Breast epithelium (tissue), 3 donors: ENCODE data around the gene COL4A2.

Source experiments
- POLR2A ChIP-seq: fragments of 450-650 bp; IDR thresholded peaks from one replicate; pipeline ENCODE4 v1.6.1; 2016; ENCODE audit warnings: antibody characterized with exemption, mild to moderate bottlenecking, moderate library complexity
- TF ChIP-seq, protein P1 (sequence below), 3 donors: fragments of 450-650 bp; IDR thresholded peaks; one replicate each; pipeline ENCODE4 v1.5.1; 2016 to 2017; ENCODE audit warnings: antibody characterized with exemption in 3 of 3, mild to moderate bottlenecking in 3 of 3, moderate library complexity in 3 of 3

DNA sequence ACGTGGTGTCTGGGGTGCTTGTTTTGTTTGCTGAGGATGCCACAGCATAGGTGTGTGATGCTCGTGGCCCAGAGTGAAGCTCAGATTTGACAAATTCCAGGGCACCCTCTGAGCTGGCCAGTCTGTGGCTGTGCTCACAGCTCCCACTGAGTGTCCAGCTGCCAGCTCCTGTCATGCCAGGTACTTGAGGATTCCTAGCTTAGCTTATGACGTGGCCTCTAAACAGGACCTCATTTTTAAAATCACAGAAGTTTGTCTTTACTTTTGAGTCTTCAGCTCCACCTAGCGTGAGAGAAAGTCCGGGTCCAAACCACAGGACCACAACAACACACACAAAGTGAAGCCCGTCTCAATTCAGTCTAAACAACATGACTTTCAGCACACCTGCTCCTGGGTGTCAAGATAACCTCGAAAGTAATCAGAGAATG is 137.2 kb downstream of the COL4A2 start:
- TF ChIP-seq POLR2A, result no peak
- TF ChIP-seq, protein P1, sequence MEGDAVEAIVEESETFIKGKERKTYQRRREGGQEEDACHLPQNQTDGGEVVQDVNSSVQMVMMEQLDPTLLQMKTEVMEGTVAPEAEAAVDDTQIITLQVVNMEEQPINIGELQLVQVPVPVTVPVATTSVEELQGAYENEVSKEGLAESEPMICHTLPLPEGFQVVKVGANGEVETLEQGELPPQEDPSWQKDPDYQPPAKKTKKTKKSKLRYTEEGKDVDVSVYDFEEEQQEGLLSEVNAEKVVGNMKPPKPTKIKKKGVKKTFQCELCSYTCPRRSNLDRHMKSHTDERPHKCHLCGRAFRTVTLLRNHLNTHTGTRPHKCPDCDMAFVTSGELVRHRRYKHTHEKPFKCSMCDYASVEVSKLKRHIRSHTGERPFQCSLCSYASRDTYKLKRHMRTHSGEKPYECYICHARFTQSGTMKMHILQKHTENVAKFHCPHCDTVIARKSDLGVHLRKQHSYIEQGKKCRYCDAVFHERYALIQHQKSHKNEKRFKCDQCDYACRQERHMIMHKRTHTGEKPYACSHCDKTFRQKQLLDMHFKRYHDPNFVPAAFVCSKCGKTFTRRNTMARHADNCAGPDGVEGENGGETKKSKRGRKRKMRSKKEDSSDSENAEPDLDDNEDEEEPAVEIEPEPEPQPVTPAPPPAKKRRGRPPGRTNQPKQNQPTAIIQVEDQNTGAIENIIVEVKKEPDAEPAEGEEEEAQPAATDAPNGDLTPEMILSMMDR (IDR thresholded peaks at IDR 0.05), result no peak
